Mucosa of rectum (tissue), 2 donors: ENCODE data around the gene ARHGEF4.

Source experiments
- H3K27ac ChIP-seq, 2 donors: one replicate each; pipeline ENCODE4 v1.7.0; 2013; ENCODE audit warnings: inconsistent platforms in 2 of 2, low read depth in 2 of 2, low read length in 2 of 2
- H3K27me3 ChIP-seq, 2 donors: one replicate each; pipeline ENCODE4 v1.7.0; 2013; ENCODE audit warnings: low read length in 2 of 2; ENCODE audit not compliant: control insufficient read depth in 2 of 2, insufficient read depth in 2 of 2
- H3K36me3 ChIP-seq, 2 donors: one replicate each; pipeline ENCODE4 v1.7.0; 2013; ENCODE audit warnings: low read length in 2 of 2; ENCODE audit not compliant: control insufficient read depth in 2 of 2, insufficient read depth in 2 of 2
- H3K4me1 ChIP-seq, 2 donors: one replicate each; pipeline ENCODE4 v1.7.0; 2013; ENCODE audit warnings: low read length in 2 of 2, mild to moderate bottlenecking in 1 of 2; ENCODE audit not compliant: control insufficient read depth in 2 of 2, insufficient read depth in 2 of 2
- H3K4me3 ChIP-seq, 2 donors: one replicate each; pipeline ENCODE4 v1.7.0; 2013; ENCODE audit warnings: low read length in 2 of 2
- H3K9ac ChIP-seq, 2 donors: one replicate each; pipeline ENCODE4 v1.7.0; 2013; ENCODE audit warnings: low read length in 2 of 2, low read depth in 1 of 2, mild to moderate bottlenecking in 1 of 2
- H3K9me3 ChIP-seq, 2 donors: one replicate each; pipeline ENCODE4 v1.7.0; 2013; ENCODE audit warnings: low read length in 2 of 2; ENCODE audit not compliant: control insufficient read depth in 2 of 2
- donor health status: healthy.
- donor health status: Normal muscosa, but diverticular disease.

The ARHGEF4 gene

GRCh38 chr2:131006561-131006960 is 169.8 kb downstream of the ARHGEF4 start:
- Histone ChIP-seq H3K27me3 (no peaks in the 10 kb centered on the region), H3K9me3 (no peaks in the 10 kb centered on the region), H3K36me3 (no peaks in the 10 kb centered on the region), H3K9ac (no peak overlapping the region), H3K27ac (no peak overlapping the region), H3K4me3 (no peak overlapping the region), H3K4me1 (no peaks in the 10 kb centered on the region)

- H3K36me3 ChIP-seq: no peaks in the 10 kb centered on the region
- H3K27me3 ChIP-seq: no peaks in the 10 kb centered on the region
- no peaks in the 10 kb centered on the region for H3K9me3 ChIP-seq
- no peak overlapping the region for H3K9ac ChIP-seq
- no peak overlapping the region for H3K27ac ChIP-seq
- H3K4me1 ChIP-seq: no peaks in the 10 kb centered on the region
- no peak overlapping the region for H3K4me3 ChIP-seq
Observed at GRCh38 chr2:131008967-131009366, 172.3 kb downstream of the ARHGEF4 start.

GRCh38 chr2:131009713-131010475 is 173.2 kb downstream of the ARHGEF4 start:
- Histone ChIP-seq H3K36me3 (no peaks in the 10 kb centered on the region), H3K27ac (no peak overlapping the region), H3K9me3 (no peaks in the 10 kb centered on the region), H3K27me3 (no peaks in the 10 kb centered on the region), H3K4me3 (no peak overlapping the region), H3K9ac (no peak overlapping the region), H3K4me1 (no peaks in the 10 kb centered on the region)

GRCh38 chr2:131010566-131010965 is 173.9 kb downstream of the ARHGEF4 start:
- H3K9me3 ChIP-seq: no peaks in the 10 kb centered on the region
- no peak overlapping the region for H3K4me3 ChIP-seq
- H3K4me1 ChIP-seq: no peaks in the 10 kb centered on the region
- no peak overlapping the region for H3K27ac ChIP-seq
- H3K36me3 ChIP-seq: no peaks in the 10 kb centered on the region
- no peak overlapping the region for H3K9ac ChIP-seq
- no peaks in the 10 kb centered on the region for H3K27me3 ChIP-seq

GRCh38 chr2:131011486-131011885 is 174.8 kb downstream of the ARHGEF4 start:
- no peak overlapping the region for H3K9ac ChIP-seq
- H3K4me1 ChIP-seq: no peaks in the 10 kb centered on the region
- no peaks in the 10 kb centered on the region for H3K9me3 ChIP-seq
- no peak overlapping the region for H3K4me3 ChIP-seq
- H3K27ac ChIP-seq: no peak overlapping the region
- H3K27me3 ChIP-seq: no peaks in the 10 kb centered on the region
- H3K36me3 ChIP-seq: no peaks in the 10 kb centered on the region

- Histone ChIP-seq H3K9ac (no peak overlapping the region), H3K27me3 (no peaks in the 10 kb centered on the region), H3K4me3 (no peak overlapping the region), H3K36me3 (no peaks in the 10 kb centered on the region), H3K27ac (no peak overlapping the region), H3K9me3 (no peaks in the 10 kb centered on the region), H3K4me1 (no peaks in the 10 kb centered on the region)
Observed at GRCh38 chr2:131014141-131014540, 177.4 kb downstream of the ARHGEF4 start.

GRCh38 chr2:131015764-131016163 is 179.1 kb downstream of the ARHGEF4 start:
- no peaks in the 10 kb centered on the region for H3K9me3 ChIP-seq
- no peaks in the 10 kb centered on the region for H3K36me3 ChIP-seq
- no peak overlapping the region for H3K9ac ChIP-seq
- H3K4me1 ChIP-seq: no peaks in the 10 kb centered on the region
- no peak overlapping the region for H3K27ac ChIP-seq
- no peaks in the 10 kb centered on the region for H3K27me3 ChIP-seq
- no peak overlapping the region for H3K4me3 ChIP-seq

- no peaks in the 10 kb centered on the region for H3K27me3 ChIP-seq
- no peaks in the 10 kb centered on the region for H3K9me3 ChIP-seq
- no peak overlapping the region for H3K4me3 ChIP-seq
- no peak overlapping the region for H3K27ac ChIP-seq
- no peaks in the 10 kb centered on the region for H3K36me3 ChIP-seq
- H3K4me1 ChIP-seq: no peaks in the 10 kb centered on the region
- no peak overlapping the region for H3K9ac ChIP-seq
Observed at GRCh38 chr2:131016826-131017741, 180.4 kb downstream of the ARHGEF4 start.

GRCh38 chr2:131022731-131023130 is 186.0 kb downstream of the ARHGEF4 start:
- Histone ChIP-seq H3K9ac (no peak overlapping the region), H3K27me3 (no peaks in the 10 kb centered on the region), H3K27ac (no peak overlapping the region), H3K4me1 (no peaks in the 10 kb centered on the region), H3K36me3 (no peaks in the 10 kb centered on the region), H3K9me3 (peaks cover 0 to 2% of the 10 kb centered on the region in 2 donors), H3K4me3 (no peak overlapping the region)

- Histone ChIP-seq H3K36me3 (no peaks in the 10 kb centered on the region), H3K9ac (no peak overlapping the region), H3K27ac (no peak overlapping the region), H3K4me1 (no peaks in the 10 kb centered on the region), H3K9me3 (peaks cover 0 to 2% of the 10 kb centered on the region in 2 donors), H3K4me3 (no peak overlapping the region), H3K27me3 (no peaks in the 10 kb centered on the region)
Observed at GRCh38 chr2:131023758-131024157, 187.0 kb downstream of the ARHGEF4 start.
